Stimulated activated CD8-positive, alpha-beta memory T cell treated with anti-CD3 and anti-CD28 coated beads, Interleukin-7, amount 100 ng/mL, for 4 hours (primary cell): ENCODE results near the gene DAAM2.

ENCODE experiments used
- DNase-seq, 2 donors: peaks; one replicate each; pipeline ENCODE4 v3.0.0-alpha.2; 2020; ENCODE audit warnings: low read depth in 2 of 2

Gene DAAM2

DNA sequence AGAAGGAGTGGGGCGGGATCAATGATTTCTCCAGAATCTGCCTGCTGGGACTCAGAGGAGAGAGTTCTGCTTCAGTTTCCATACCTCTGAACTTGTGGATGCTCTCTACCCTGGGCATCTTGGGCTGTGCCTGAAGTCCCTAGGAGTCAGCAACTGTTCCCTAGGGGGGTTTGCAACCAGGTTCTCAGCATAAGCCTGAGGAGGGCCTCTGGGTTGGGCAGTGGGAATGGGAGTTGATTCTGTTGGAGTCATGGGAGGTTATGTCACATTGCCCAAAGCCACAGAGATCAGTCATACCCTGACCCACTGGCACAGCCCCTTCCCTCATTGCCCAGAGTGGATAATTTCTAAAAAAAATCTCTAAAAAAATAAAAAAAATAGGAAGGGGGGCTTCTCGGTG, 94.7 kb downstream of the DAAM2 start:
- DNase-seq = no peak

DNA sequence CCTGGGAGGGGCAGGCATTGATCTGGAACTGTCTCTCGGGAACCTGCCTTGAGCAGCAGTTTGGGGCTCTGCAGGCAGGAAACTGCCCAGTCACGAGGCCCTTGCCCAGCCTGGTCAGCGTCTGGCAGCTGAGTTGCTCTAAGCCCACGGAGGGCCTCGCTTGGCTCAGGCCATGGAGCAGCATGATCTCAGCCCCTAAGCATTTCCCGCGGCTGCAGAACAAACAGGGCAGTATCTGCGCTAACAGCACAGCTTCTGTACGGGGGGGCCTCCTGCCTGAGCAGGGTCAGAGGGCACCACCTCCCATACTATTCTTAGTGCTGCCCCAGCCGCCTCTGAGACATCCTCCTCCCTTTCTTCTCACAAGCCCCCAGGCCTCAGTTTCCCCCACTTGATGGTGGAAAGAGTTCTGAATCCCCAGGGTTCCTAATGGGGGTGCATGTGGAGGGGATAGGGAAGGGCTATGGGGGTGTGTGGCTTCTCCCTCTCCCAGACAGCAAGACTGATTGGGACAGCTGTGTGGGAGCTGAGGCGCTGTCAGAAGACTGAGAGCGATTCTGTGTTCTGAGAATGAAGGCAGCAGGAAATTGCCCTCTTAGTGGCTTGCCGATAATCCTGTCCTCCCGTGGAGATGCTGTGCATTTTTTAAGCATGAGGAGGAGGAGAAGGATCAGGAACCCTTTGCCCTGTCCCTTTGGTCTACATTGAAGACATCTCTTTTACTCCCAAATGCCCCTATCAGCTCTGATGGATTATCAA, 95.7 kb downstream of the DAAM2 start:
- no peak for DNase-seq

GRCh38 chr6:39889229-39889628, 97.1 kb downstream of the DAAM2 start:
- no peak for DNase-seq

DNA sequence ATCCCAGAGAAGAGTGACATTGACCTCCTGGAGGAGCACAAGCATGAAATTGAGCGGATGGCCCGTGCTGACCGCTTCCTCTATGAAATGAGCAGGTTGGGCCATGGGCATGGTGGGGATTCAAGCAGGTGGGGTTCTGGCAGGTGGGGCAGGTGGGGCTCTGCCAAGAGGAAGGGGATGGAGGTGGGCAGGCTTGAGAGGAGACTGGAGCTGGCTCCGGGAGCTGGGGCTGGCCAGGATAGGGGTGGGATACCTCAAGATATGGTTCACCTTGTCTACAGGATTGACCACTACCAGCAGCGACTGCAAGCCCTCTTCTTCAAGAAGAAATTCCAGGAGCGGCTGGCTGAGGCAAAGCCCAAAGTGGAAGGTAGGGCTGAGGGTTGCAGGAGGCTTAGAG, 99.2 kb downstream of the DAAM2 start:
- no peak for DNase-seq

- no peak for DNase-seq
Observed at GRCh38 chr6:39891976-39892375, 99.8 kb downstream of the DAAM2 start.

- no peak for DNase-seq
Observed at GRCh38 chr6:39892490-39893129, 100.4 kb downstream of the DAAM2 start.

- DNase-seq = no peak
Observed at GRCh38 chr6:39893286-39893685, 101.1 kb downstream of the DAAM2 start.

- DNase-seq = no peak
Observed at GRCh38 chr6:39896701-39897100, 104.5 kb downstream of the DAAM2 start.

GRCh38 chr6:39897698-39898097, 105.5 kb downstream of the DAAM2 start:
- DNase-seq = no peak

- no peak for DNase-seq
Observed at GRCh38 chr6:39898625-39899024, 106.4 kb downstream of the DAAM2 start.

GRCh38 chr6:39899554-39900295, 107.5 kb downstream of the DAAM2 start:
- no peak for DNase-seq

- DNase-seq = no peak
Observed at GRCh38 chr6:39901116-39901655, 109.0 kb downstream of the DAAM2 start.

DNA sequence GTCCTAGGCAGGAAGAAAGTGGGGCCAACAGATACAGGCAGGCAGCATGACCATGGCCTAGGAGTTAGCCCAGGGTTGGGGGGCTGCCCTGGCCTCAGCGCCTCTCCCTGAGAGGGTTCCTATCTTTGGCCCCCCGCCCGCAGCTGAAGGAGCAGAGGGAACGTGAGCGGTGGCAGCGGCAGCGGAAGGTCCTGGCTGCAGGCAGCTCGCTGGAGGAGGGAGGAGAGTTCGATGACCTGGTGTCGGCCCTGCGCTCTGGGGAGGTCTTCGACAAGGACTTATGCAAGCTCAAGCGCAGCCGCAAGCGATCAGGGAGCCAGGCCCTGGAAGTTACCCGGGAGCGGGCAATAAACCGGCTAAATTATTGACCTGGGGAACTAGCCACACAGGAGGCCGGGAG, 109.5 kb downstream of the DAAM2 start:
- DNase-seq = no peak

- DNase-seq = no peak
Observed at GRCh38 chr6:39902136-39902535, 110.0 kb downstream of the DAAM2 start.

DNA sequence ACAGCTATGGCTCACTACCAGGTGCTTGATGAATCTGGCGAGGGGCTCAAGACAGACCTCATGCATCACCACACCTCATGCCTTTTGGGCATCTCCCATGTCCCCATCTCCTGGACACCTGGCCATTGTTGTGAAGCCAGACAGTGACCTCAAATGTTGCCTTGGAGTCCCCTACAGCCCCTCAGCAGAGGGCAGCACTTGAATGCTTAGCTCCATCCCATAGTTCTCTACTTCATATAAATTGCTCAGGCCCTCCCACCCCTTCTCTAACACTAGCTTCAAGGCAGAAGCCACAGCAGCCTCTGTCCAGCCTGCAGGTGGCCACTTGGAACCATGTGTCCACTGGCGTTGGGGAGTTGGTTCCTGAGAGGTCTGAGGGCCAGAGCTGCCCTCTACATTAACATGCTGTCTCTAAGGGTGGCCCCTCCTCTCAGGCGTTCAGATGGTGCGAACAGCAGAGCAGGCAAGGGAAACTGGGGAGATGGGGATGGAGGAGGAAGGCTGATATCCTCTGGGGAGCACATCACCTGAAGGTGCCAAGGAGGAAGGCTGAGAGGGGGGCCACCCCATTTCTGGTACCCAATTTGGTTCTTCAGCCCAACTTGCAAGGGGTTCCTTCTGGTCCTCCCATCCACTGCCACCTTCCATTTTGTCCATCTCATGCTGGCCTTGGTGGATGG, 110.8 kb downstream of the DAAM2 start:
- DNase-seq = no peak

- DNase-seq = no peak
Observed at GRCh38 chr6:39903656-39904055, 111.5 kb downstream of the DAAM2 start.

DNA sequence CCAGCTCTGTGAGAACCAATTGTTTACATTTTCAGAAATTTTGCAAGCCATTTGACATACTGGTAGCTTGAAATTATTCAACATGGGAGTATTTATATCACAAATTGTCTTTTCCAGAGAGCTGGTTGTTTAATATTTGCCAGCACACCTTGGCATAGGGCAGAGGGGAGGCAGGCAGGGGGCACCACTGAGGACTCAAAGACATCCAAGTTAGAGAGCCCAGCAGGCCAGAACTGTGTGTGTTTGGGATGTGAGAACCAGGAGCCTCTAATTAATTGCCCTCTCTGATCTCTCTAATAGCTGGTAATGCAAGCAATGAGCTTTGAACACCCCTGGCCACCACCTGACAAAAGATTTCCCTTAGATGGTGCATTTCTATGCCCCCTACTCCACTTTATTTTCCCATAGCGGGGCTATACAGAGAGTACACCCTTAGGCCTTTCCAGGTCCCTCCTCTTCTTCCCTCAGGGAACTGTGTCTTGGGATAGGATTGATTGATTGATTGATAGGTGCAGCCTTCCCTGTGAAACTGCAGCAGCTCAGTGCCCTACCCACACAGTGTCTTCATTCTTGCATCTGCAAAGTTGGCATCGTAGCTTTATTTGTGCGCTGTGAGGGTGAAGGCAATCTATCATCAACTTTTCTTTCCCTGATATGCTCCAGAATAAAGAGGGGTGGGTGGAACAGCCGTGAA, 112.9 kb downstream of the DAAM2 start:
- no peak for DNase-seq

GRCh38 chr6:39905640-39905975, 113.4 kb downstream of the DAAM2 start:
- no peak for DNase-seq

DNA sequence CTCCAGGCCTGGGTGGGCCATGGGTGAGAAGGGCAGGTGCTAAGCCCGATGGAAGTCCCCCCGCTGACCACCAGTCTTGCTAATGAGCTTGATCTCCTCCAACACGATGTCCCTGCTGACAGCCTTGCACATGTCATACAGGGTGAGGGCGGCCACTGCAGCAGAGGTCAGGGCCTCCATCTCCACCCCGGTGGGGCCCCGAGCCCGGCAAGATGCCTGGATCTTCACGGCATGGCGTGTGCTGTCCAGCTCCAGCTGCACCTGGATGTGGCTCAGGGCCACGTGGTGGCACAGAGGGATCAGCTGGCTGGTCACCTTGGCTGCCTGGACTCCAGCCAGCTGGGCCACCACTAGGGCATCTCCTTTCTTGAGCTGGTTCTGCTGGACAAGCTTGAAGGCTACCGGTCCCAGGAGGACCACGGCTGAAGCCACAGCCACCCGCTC, 114.2 kb downstream of the DAAM2 start:
- DNase-seq = no peak

GRCh38 chr6:39907871-39908575, 115.8 kb downstream of the DAAM2 start:
- DNase-seq = no peak
